Gastroesophageal sphincter (tissue), 3 donors: ENCODE results near the gene RAPGEF5.

ENCODE experiments used
- EP300 ChIP-seq: sonication (generic); formaldehyde crosslinking; IDR thresholded peaks from one replicate; pipeline ENCODE4 v1.6.1; 2017; ENCODE audit warnings: antibody characterized with exemption, mild to moderate bottlenecking
- POLR2A ChIP-seq, 2 donors: fragments of 450-650 bp; IDR thresholded peaks; one replicate each; pipeline ENCODE4 v1.6.1; 2017; ENCODE audit warnings: antibody characterized with exemption in 2 of 2, mild to moderate bottlenecking in 2 of 2, moderate library complexity in 1 of 2
- TF ChIP-seq, protein P1 (sequence below), 4 experiments: fragments of 200-600 bp in 2 of 4; fragments of 450-650 bp in 2 of 4; sonication (generic) in 1 of 4; IDR thresholded peaks; one replicate each; pipeline ENCODE4 v1.5.1; 2017 to 2019; ENCODE audit warnings: antibody characterized with exemption in 4 of 4, mild to moderate bottlenecking in 2 of 4, moderate library complexity in 2 of 4

DNA sequence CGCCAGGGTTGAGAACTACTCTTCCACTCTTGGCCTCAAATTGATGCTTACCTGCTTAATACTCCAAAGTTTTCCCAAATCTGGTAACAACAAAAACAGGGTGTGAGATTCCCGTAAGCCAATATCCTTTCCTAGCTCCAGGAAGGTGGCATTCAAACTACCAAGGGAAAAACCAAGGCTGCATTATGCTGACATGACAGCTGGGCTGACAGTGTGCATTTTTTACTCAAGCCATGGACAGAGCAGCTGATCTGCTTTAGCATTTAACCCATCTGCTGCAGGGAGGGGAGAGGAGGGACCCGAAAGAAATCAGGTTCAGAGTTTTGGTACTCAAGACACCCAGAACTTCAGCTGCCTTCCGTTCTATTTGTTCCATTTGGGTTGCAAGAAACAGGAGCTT is 49.8 kb upstream of the RAPGEF5 start:
- TF ChIP-seq POLR2A (IDR thresholded peaks at IDR 0.05), result no peak
- TF ChIP-seq, protein P1, sequence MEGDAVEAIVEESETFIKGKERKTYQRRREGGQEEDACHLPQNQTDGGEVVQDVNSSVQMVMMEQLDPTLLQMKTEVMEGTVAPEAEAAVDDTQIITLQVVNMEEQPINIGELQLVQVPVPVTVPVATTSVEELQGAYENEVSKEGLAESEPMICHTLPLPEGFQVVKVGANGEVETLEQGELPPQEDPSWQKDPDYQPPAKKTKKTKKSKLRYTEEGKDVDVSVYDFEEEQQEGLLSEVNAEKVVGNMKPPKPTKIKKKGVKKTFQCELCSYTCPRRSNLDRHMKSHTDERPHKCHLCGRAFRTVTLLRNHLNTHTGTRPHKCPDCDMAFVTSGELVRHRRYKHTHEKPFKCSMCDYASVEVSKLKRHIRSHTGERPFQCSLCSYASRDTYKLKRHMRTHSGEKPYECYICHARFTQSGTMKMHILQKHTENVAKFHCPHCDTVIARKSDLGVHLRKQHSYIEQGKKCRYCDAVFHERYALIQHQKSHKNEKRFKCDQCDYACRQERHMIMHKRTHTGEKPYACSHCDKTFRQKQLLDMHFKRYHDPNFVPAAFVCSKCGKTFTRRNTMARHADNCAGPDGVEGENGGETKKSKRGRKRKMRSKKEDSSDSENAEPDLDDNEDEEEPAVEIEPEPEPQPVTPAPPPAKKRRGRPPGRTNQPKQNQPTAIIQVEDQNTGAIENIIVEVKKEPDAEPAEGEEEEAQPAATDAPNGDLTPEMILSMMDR (IDR thresholded peaks at IDR 0.05), result no peak
- TF ChIP-seq EP300, result no peak
